GM20000 (cell line): ENCODE data around the gene VPS39.

Experiments used
- DNase-seq: peaks from one replicate; pipeline ENCODE4 v3.0.0; 2012; ENCODE audit warnings: low spot score
- CTCF ChIP-seq: IDR thresholded peaks from 2 replicates; pipeline ENCODE4 v1.5.1; 2012; ENCODE audit warnings: mild to moderate bottlenecking, control low read depth; ENCODE audit errors: extremely low read depth, missing control alignments

The VPS39 gene

DNA sequence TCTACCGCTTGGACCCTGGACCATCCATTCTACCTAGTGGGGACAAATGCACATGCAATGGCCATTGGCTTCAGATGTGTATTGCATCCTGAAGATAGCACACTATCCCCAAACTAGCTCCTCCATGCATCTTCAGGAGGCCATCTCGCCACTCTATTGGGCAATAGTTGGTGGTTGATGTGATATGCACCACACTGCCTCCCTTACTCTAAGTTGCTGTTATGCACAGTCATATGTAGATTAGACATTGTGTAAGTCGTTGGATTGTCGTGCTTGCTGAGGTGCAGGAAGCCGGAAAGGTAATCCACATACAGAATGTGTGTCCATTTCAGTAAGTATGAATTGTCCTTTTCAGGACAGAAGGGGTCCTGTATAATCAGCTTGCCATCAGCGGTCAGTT is 87.1 kb downstream of the VPS39 start:
- TF ChIP-seq CTCF: no peak
- no peak for DNase-seq

DNA sequence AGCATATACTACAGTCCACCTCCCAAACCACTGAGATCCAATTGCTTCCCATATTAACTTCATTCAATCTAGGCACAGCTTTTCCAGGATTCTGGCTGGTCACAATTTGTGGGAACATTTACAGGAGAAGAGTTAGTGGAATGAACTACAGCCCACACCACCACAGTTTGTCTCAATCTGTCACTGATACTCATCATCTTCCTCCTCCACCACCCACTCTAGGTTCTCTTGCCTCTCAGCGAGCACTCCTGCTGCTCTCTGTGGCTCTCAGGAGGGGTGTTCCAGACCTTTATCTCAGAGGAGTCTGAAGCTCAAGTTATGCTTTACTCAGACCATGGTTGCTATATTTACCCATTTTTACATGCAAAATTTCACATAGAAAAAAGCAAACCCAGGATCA is 87.8 kb downstream of the VPS39 start:
- no peak for DNase-seq
- TF ChIP-seq CTCF: no peak

DNA sequence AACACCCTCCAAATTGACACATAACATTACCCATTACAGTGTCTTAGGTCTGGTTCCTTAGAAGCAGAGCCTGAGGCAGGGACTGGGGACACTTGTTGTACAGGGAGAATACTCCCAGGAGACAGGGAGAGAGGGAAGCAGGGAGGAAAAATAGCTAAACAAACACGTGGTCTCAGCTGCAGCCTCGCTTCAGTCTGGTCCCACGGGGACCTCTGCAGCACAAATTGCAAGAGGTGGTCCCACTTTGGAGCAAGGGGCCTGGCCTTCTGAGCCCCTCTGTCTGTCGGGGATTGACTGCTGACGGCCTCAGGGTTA is 88.7 kb downstream of the VPS39 start:
- no peak for TF ChIP-seq CTCF
- DNase-seq: no peak

DNA sequence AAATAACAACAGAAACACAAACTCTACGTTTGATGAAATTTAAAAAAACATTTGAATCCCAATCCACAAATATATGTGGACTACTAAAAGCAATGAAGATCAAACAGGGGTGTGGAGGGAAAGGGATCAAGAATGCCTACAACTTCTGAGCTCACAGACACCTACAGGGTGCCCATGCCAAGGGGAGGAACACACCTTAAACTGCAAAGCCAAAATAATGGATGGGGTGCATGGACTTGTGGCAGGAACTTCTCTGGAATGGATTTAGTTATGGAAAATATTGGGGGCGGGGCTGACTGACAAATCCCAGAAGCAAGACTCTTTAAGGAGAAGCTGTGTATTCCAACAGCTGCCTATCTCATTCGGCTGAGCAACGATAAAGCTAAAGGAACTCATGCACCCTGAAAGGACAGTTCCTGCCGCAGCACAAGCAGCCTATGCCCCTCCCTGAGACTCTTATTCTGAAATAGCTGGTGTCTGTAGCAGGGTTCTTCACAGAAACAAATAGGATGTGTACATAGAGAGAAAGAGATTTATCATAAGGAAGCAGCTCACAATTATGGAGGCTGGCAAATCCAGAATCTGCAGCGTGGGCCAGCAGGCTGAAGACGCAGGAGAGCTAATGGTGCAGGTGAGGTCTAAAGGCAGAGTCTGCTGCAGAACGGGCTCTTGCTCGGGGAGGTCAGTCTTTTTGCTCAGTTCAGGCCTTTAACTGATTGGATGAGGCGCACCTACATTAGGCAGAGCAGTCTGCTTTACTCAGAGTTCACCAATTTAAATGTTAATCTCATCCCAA is 89.3 kb downstream of the VPS39 start:
- DNase-seq: no peak
- TF ChIP-seq CTCF: no peak

GRCh38 chr15:42111924-42112323 is 96.2 kb downstream of the VPS39 start:
- no peak for DNase-seq
- no peak for TF ChIP-seq CTCF

DNA sequence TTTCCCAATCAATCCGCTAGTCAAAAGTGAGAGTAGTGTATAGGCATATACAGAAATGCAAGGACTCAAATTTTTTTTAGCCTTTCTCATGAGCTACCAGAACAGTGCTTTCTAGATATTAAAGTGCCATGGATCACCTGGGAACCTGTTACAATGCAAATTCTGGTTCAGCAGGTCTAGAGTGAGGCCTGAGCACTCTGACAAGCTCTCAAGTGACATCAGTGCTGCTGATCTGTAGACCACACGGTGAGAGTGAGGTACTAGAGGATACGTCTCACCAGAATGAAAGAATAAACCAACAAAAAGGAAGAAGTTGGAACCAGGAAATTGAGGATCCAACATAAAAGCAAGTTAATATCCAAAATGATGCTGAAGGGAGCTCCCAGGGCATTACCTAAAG is 97.7 kb downstream of the VPS39 start:
- TF ChIP-seq CTCF: no peak

GRCh38 chr15:42108806-42109205 is 99.3 kb downstream of the VPS39 start:
- no peak for TF ChIP-seq CTCF
- DNase-seq: no peak

More for the DNA sequence above, 97.7 kb downstream of the VPS39 start:
- DNase-seq: no peak
